HG02588 (cell line): ENCODE measurements around the gene SEMA3C.
"Not testable (repeated sequence)": the region's sequence is repeated elsewhere in the genome, so short reads cannot be mapped to it uniquely, and the experiment has no call there.

Experiments
- ATAC-seq: cut with Tn5 transposase; IDR thresholded peaks from one replicate; pipeline ENCODE4 v1.9.1; 2021; ENCODE audit warnings: mild to moderate bottlenecking, moderate library complexity; ENCODE audit not compliant: unreplicated experiment

SEMA3C gene

DNA sequence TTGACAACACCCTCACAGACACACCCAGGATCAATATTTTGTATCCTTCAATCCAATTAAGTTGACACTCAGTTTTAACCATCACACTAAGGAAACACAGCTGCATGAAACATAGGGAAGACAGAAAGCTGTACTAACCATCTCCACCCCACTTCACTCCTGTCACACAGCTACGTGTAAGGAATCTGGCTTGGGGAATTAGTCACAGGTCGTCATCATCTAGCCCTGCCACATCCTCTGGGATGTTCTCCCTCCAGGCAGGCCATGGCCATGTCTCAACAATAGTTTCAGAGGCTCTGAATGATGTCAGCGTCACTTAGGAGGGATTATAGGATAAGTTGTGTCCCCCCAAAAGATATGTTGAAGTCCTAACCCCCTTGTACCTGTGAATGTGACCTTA lies 10.8 kb upstream of the SEMA3C start:
- no peak for ATAC-seq

DNA sequence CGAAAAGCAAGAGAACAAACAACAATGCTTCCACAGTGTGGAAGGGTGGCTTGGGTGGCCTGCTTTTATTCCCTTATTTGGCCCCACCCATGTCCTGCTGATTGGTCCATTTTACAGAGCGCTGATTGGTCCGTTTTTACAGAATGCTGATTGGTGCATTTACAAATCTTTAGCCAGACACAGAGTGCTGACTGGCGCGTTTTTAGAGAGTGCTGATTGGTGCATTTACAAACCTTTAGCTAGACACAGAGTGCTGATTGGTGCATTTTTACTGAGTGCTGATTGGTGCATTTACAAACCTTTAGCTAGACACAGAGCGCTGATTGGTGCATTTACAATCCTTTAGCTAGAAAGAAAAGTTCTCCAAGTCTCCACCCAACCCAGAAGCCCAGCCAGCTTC lies 8.1 kb upstream of the SEMA3C start:
- not testable (repeated sequence) for ATAC-seq

GRCh38 chr7:80924090-80924489 lies 5.2 kb upstream of the SEMA3C start:
- ATAC-seq, result no peak

GRCh38 chr7:80923211-80923612 lies 4.4 kb upstream of the SEMA3C start:
- ATAC-seq, result no peak

DNA sequence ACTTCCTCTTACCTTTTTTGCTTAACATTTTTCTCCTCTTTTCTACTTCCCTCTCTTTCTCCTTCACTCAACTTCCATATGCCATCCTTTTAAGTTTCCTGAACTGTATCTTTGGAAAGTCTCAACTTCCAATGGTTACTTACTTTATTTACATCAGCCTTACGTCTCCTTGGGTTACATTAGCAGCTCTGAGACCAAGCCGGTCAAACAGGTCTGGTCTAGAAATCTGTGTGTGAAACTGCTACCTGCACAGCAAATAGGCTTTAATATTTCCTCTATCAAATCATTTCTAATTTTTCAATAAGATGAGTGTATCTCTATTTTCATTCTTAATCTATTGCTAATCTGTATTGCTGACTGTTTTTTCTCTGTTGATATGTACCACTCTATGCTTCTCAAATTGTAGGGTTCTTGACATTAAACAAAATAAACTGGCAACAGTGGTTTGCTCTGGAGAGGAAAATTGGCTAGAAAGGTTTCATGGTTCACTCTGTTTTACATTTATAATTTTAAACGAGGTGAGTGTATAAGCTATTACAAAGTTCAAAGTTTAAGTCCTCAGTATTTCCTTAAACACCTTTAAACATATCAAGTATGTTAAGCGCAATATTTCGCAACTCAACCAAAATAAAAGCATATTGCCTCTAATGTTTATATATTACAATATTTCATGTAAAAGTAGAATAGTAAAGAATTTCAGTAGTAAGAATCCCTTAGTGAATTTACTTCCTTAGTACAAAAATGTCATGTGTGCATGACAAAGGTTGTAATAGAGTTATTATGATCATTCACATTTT lies 3.6 kb upstream of the SEMA3C start:
- no peak for ATAC-seq

GRCh38 chr7:80921130-80921529 lies 2.3 kb upstream of the SEMA3C start:
- no peak for ATAC-seq

DNA sequence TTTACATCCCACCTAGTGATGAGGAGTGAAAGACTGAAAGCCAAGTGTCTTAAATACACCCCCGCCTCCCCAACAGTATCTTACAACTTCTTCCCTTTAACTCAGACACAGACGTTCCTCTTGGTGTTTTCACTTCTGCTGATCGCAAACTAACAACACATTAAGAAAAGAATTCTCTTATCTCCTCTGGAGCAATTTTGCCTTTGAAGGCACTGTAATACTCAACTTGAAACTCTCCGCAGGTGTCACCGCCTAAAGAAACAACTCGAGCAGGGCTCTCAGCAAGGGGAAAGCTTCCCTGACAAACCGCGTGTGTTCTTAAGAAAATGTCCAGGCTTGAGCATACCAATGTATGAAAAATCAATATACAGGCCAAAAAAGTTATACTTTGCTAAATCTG lies 452 bp downstream of the SEMA3C start:
- ATAC-seq, result peak; percentile 48

DNA sequence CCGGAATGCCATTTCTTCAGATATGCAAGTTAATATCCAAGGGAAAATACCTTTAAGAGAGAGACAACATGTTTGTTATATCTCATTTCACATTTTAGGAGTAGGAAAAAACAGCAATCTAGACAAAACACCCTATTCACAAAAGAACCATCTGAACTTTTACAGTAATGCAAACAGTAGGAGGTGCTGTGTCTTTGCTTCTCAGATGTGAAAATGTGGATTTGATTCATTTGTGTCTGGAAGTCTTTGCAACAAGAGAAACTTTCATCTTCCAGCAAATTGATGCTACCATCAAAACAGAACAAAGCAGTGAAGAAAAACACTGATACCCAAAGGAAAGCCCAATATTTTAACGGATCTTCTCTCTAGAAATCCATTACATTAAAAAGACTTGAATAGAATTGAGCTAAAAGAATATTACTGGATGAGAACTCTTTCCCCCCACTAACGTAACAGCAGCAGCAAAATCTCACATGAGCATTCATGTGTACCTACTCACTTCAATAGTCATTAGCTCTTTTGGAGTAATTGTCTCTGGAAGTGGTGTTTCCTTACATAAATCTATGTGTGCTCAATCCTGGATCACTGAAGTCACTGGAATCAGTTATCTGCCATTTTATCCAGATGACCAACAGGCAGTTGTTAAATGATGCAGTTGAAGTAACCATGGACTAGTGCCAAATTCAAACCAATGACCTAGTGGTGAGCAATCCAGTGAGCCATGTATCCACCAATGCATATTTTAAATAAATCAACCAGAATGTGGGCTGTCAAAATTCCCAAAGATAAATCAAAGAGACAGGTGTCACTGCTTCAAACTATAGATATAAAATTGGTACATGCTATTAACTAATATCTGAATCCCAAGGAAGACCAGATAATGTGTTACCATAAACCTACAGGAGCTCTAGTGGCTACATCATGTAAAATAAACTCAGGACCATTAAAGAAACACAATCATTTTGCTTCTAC lies 1.8 kb downstream of the SEMA3C start:
- ATAC-seq, result no peak

GRCh38 chr7:80910228-80910627 lies 8.6 kb downstream of the SEMA3C start:
- ATAC-seq, result no peak

- ATAC-seq, result no peak
Observed at GRCh38 chr7:80908360-80908797, 10.5 kb downstream of the SEMA3C start.

GRCh38 chr7:80907612-80908011 lies 11.2 kb downstream of the SEMA3C start:
- no peak for ATAC-seq

DNA sequence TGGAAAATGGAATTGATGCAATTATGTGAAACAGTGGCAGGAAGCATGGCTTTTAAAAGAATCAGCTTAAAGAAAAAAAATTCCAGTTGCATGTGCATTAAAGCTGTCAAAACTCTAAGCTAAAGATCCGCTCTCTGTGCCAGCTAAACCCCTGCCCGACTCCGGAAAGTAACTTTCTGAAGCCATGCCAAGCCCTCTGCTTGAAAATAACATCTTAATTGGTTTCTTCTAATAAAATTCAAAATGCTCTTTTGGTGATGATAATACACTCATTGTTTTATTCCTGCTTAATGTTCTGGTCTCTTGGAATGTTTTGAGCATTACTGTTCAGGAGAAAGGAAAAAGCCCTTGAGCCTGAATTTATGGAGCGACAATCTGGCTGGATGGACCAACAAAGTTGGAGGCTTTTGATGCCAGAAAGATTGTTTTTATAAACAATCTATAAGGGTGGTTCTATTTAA lies 11.7 kb downstream of the SEMA3C start:
- ATAC-seq, result no peak

- ATAC-seq, result no peak
Observed at GRCh38 chr7:80905334-80905733, 13.5 kb downstream of the SEMA3C start.

DNA sequence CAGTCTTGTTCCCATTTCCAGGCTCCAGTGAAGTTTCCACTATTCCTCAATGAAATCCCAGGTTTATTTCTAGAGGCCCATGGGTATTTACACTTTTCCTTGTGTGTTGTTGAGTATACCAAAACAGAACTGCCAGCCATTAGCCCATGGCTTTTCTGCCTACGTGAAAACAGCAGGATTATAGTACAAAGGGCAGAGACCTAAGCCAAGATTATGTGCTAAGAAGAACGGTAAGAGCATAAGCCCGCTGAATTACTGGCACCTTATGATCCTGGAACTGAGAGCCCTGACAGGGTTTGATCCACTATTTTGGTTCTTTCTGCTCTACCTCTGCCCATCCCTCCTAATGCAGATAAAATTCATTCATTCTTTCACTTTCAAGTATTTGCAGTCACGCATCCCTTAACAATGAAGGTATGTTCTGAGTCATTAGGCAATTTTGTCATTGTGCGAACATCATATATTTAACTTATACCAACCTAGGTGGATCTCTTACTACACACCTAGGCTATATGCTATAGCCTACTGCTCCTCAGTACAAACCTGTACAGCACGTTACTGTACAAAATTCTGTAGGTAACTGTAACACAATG lies 16.0 kb downstream of the SEMA3C start:
- ATAC-seq, result no peak

DNA sequence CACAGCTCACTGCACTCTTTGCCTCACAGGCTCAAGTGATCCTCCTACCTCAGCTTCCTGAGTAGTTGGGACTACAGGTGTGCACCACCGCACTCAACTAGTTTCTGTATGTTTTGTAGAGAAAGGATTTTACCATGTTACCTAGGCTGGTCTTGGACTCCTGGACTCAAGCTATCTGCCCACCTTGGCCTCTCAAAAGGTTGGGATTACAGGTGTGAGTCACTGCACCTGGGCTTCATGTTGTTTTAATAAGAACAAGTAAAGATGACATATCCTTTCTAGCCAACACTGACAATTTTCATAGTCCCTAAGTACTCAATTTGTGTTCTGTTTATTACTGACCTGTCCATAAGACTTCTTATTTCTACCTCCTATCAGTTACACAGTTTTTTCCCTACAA lies 16.8 kb downstream of the SEMA3C start:
- no peak for ATAC-seq

DNA sequence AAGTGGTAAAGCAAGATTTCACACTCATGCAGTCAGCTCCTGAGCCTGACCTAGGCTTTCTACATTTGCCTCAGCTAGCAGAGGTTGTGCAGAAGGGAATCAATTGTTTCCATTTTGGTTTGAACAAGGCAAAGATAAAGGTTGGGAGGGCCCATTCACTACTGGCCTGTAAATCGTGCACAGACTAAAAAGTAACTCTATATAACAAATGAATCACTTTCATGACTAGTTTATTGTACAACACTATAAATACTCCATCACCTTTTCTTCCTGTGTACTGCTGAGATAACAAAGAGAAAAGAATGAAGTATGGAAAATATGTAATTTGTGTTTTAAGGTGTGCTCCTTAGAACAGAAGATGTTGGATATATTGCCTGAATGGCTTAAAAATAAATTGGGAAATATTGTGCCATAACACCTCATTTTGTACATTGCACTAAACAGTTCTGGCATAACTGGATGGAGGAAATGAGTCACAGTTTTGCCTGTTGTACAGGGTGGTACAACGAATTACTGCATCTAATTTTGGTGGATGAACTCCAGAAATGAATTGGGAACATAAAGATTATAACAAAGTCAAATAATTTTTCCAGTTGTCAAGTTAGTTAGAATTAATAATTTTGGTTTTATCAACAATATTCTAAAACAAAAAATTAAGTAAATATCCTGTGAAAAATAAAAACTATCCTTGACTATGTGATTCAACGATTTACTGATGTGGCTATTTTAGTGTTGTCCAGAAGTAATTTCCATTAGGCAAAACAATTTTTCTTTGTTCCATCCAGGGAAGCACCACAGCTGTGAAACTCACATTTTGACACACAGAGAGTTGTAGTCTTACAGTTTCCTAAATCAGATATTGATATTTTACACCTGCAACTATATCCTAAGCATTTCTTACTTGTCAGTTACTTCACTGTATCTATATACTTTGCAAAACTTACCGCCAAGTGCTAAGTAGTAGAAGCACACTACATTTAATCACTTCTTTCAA lies 18.0 kb downstream of the SEMA3C start:
- no peak for ATAC-seq

DNA sequence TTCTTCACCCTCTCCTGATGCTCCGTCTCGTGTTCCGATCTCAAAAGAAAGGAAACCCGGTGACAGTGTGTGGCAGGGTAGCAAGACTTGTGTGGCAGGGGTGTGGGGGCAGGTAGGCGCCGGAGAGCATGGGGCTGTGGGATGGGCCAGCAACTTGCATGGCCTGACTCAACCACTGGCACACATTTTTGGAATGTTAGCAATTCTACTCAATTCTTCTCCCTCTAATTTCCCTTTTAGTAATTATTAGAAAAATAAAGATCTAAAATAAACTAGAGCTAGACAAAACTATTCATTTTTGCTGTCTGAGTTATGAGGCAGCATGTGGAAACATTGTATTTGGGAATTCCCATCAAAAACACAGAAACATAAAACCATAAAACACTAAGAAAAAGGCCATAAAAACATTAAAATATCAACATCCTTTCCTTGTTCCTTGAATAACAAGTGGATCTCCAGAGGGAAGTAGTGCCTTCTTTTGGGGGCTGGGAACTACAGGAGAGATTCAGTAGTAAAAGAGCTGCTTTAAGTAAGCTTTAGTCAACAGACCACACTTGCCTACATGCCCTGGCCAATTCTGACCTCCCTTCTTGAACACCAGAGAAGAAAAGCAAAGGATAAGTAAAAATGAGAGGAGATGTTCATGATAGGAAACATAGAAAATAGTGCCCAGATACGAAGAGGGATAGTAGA lies 21.8 kb downstream of the SEMA3C start:
- no peak for ATAC-seq

GRCh38 chr7:80895056-80895455 lies 23.8 kb downstream of the SEMA3C start:
- no peak for ATAC-seq

DNA sequence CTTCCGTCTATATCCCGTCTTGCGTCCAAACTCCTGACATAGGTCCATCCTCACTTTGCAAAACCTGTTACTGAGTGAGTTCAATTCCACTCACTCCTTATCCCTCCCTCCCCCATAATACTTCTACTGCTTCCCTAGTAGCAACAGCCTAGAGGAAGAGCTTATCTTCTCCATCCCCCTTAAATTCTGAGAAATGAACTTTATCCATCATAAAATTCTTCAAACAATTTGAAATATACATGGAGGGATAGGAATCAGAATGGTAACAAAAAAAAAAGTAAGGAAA lies 27.6 kb downstream of the SEMA3C start:
- no peak for ATAC-seq
